GM23338 (cell line): ENCODE results near the gene SMIM14.

Source experiments
- CREB1 ChIP-seq: fragments of 250-450 bp; sonication (Bioruptor Pico); IDR thresholded peaks from 2 replicates; pipeline ENCODE4 v1.5.0; 2020; ENCODE audit warnings: low read depth, mild to moderate bottlenecking, moderate library complexity
- EZH2 ChIP-seq: fragments of 200-600 bp; sonication (generic); IDR thresholded peaks from one replicate; pipeline ENCODE4 v1.8.0; 2017; ENCODE audit warnings: antibody characterized with exemption, mild to moderate bottlenecking, low read depth; ENCODE audit not compliant: unreplicated experiment
- EZH2phosphoT487 ChIP-seq: fragments of 200-600 bp; sonication (generic); IDR thresholded peaks from one replicate; pipeline ENCODE4 v1.8.1; 2018; ENCODE audit warnings: antibody characterized with exemption; ENCODE audit not compliant: unreplicated experiment
- JUNB ChIP-seq: IDR thresholded peaks from one replicate; pipeline ENCODE4 v1.6.1; 2016; ENCODE audit warnings: antibody characterized with exemption; ENCODE audit not compliant: unreplicated experiment
- POLR2AphosphoS5 ChIP-seq: IDR thresholded peaks from 2 replicates; pipeline ENCODE4 v1.6.1; 2016; ENCODE audit warnings: antibody characterized with exemption, low read depth
- STAT1 ChIP-seq: IDR thresholded peaks from one replicate; pipeline ENCODE4 v1.6.1; 2016; ENCODE audit warnings: antibody characterized with exemption; ENCODE audit not compliant: unreplicated experiment
- ZNF331 ChIP-seq: fragments of 250-450 bp; sonication (Bioruptor Pico); IDR thresholded peaks from 2 replicates; pipeline ENCODE4 v1.5.0; 2020; ENCODE audit warnings: low read depth, mild to moderate bottlenecking, moderate library complexity
- TF ChIP-seq, protein P1 (sequence below), 2 experiments: fragments of 200-600 bp in 1 of 2; sonication (generic) in 1 of 2; conservative IDR thresholded peaks; 2 replicates each; pipeline versions ENCODE4 v1.5.1 to v1.6.1; 2016 to 2017; ENCODE audit warnings: antibody characterized with exemption in 2 of 2, low read depth in 2 of 2, mild to moderate bottlenecking in 2 of 2, moderate library complexity in 1 of 2
- TF ChIP-seq, protein P2 (sequence below): IDR thresholded peaks from 2 replicates; pipeline ENCODE4 v1.6.1; 2016; ENCODE audit warnings: antibody characterized with exemption
- TF ChIP-seq, protein P3 (sequence below): IDR thresholded peaks from one replicate; pipeline ENCODE4 v1.6.1; 2018; ENCODE audit warnings: antibody characterized with exemption; ENCODE audit not compliant: unreplicated experiment
- TF ChIP-seq, protein P4 (sequence below): fragments of 250-450 bp; sonication (Bioruptor Pico); IDR thresholded peaks from 2 replicates; pipeline ENCODE4 v1.5.0; 2020; ENCODE audit warnings: mild to moderate bottlenecking, moderate library complexity

DNA sequence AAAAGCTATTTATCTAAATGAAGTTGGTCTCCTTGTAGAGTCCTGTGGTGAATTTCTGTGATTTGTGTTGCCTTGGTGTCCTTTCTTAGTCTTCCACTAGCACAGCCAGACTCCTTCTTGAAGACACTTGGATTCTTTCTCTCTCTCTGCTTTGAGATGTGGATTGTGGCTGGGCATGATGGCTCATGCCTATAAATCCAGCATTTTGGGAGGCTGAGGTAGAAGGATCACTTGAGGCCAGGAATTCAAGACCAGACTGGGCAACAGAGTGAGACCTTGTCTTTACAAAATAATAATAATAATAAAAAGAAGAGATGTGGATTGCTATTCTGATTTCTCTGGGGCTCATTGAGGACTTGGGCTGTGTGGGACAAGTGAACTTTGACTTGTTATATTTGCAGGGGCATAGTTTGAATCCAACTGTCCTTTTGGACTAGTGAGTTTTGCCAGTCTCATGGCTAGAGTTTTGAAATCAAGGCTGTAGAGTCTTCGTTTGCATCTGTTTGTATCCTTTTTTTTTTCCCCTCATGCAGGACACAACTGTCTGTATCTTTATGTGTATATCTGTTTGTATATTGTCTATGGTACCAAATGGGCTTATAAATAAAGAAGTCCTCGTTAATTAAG, 11.1 kb upstream of the SMIM14 start:
- TF ChIP-seq, protein P1, sequence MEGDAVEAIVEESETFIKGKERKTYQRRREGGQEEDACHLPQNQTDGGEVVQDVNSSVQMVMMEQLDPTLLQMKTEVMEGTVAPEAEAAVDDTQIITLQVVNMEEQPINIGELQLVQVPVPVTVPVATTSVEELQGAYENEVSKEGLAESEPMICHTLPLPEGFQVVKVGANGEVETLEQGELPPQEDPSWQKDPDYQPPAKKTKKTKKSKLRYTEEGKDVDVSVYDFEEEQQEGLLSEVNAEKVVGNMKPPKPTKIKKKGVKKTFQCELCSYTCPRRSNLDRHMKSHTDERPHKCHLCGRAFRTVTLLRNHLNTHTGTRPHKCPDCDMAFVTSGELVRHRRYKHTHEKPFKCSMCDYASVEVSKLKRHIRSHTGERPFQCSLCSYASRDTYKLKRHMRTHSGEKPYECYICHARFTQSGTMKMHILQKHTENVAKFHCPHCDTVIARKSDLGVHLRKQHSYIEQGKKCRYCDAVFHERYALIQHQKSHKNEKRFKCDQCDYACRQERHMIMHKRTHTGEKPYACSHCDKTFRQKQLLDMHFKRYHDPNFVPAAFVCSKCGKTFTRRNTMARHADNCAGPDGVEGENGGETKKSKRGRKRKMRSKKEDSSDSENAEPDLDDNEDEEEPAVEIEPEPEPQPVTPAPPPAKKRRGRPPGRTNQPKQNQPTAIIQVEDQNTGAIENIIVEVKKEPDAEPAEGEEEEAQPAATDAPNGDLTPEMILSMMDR (conservative IDR thresholded peaks at IDR 0.05; ENCODE audit: low read depth in 2 of 2), result no peak
- no peak for TF ChIP-seq JUNB
- TF ChIP-seq, protein P2, sequence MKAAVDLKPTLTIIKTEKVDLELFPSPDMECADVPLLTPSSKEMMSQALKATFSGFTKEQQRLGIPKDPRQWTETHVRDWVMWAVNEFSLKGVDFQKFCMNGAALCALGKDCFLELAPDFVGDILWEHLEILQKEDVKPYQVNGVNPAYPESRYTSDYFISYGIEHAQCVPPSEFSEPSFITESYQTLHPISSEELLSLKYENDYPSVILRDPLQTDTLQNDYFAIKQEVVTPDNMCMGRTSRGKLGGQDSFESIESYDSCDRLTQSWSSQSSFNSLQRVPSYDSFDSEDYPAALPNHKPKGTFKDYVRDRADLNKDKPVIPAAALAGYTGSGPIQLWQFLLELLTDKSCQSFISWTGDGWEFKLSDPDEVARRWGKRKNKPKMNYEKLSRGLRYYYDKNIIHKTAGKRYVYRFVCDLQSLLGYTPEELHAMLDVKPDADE, result no peak
- no peak for TF ChIP-seq EZH2
- TF ChIP-seq CREB1 (CRISPR knock-in tag), result no peak
- TF ChIP-seq, protein P3, sequence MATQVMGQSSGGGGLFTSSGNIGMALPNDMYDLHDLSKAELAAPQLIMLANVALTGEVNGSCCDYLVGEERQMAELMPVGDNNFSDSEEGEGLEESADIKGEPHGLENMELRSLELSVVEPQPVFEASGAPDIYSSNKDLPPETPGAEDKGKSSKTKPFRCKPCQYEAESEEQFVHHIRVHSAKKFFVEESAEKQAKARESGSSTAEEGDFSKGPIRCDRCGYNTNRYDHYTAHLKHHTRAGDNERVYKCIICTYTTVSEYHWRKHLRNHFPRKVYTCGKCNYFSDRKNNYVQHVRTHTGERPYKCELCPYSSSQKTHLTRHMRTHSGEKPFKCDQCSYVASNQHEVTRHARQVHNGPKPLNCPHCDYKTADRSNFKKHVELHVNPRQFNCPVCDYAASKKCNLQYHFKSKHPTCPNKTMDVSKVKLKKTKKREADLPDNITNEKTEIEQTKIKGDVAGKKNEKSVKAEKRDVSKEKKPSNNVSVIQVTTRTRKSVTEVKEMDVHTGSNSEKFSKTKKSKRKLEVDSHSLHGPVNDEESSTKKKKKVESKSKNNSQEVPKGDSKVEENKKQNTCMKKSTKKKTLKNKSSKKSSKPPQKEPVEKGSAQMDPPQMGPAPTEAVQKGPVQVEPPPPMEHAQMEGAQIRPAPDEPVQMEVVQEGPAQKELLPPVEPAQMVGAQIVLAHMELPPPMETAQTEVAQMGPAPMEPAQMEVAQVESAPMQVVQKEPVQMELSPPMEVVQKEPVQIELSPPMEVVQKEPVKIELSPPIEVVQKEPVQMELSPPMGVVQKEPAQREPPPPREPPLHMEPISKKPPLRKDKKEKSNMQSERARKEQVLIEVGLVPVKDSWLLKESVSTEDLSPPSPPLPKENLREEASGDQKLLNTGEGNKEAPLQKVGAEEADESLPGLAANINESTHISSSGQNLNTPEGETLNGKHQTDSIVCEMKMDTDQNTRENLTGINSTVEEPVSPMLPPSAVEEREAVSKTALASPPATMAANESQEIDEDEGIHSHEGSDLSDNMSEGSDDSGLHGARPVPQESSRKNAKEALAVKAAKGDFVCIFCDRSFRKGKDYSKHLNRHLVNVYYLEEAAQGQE, result no peak
- TF ChIP-seq EZH2phosphoT487, result no peak
- TF ChIP-seq POLR2AphosphoS5, result no peak
- TF ChIP-seq ZNF331, result no peak
- TF ChIP-seq, protein P4, sequence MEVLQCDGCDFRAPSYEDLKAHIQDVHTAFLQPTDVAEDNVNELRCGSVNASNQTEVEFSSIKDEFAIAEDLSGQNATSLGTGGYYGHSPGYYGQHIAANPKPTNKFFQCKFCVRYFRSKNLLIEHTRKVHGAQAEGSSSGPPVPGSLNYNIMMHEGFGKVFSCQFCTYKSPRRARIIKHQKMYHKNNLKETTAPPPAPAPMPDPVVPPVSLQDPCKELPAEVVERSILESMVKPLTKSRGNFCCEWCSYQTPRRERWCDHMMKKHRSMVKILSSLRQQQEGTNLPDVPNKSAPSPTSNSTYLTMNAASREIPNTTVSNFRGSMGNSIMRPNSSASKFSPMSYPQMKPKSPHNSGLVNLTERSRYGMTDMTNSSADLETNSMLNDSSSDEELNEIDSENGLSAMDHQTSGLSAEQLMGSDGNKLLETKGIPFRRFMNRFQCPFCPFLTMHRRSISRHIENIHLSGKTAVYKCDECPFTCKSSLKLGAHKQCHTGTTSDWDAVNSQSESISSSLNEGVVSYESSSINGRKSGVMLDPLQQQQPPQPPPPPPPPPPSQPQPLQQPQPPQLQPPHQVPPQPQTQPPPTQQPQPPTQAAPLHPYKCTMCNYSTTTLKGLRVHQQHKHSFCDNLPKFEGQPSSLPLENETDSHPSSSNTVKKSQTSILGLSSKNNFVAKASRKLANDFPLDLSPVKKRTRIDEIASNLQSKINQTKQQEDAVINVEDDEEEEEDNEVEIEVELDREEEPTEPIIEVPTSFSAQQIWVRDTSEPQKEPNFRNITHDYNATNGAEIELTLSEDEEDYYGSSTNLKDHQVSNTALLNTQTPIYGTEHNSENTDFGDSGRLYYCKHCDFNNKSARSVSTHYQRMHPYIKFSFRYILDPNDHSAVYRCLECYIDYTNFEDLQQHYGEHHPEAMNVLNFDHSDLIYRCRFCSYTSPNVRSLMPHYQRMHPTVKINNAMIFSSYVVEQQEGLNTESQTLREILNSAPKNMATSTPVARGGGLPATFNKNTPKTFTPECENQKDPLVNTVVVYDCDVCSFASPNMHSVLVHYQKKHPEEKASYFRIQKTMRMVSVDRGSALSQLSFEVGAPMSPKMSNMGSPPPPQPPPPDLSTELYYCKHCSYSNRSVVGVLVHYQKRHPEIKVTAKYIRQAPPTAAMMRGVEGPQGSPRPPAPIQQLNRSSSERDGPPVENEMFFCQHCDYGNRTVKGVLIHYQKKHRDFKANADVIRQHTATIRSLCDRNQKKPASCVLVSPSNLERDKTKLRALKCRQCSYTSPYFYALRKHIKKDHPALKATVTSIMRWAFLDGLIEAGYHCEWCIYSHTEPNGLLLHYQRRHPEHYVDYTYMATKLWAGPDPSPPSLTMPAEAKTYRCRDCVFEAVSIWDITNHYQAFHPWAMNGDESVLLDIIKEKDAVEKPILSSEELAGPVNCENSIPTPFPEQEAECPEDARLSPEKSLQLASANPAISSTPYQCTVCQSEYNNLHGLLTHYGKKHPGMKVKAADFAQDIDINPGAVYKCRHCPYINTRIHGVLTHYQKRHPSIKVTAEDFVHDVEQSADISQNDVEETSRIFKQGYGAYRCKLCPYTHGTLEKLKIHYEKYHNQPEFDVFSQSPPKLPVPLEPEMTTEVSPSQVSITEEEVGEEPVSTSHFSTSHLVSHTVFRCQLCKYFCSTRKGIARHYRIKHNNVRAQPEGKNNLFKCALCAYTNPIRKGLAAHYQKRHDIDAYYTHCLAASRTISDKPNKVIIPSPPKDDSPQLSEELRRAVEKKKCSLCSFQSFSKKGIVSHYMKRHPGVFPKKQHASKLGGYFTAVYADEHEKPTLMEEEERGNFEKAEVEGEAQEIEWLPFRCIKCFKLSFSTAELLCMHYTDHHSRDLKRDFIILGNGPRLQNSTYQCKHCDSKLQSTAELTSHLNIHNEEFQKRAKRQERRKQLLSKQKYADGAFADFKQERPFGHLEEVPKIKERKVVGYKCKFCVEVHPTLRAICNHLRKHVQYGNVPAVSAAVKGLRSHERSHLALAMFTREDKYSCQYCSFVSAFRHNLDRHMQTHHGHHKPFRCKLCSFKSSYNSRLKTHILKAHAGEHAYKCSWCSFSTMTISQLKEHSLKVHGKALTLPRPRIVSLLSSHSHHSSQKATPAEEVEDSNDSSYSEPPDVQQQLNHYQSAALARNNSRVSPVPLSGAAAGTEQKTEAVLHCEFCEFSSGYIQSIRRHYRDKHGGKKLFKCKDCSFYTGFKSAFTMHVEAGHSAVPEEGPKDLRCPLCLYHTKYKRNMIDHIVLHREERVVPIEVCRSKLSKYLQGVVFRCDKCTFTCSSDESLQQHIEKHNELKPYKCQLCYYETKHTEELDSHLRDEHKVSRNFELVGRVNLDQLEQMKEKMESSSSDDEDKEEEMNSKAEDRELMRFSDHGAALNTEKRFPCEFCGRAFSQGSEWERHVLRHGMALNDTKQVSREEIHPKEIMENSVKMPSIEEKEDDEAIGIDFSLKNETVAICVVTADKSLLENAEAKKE, result no peak
- TF ChIP-seq STAT1, result no peak
